ENCODE results near the gene ITIH4.
A peak's percentile ranks its signal among the peaks of the same experiment; 100 is the strongest.

Gene ITIH4

GRCh38 chr3:52841981-52842340 lies 11.5 kb upstream of the ITIH4 start:
- H2AK5ac ChIP-seq (ENCODE audit: low read length), result no peak overlapping the region
- no peak overlapping the region for H3K18ac ChIP-seq (ENCODE audit: low read length)
- H3K9me3 ChIP-seq (ENCODE audit: insufficient read depth, low read depth, low read length), result no peaks in the 10 kb centered on the region
- peak in 1 of 2 donors; percentile 23 for DNase-seq
- H3K27ac ChIP-seq (ENCODE audit: low read depth, low read length), result no peak overlapping the region
- no peaks in the 10 kb centered on the region for H3K27me3 ChIP-seq (ENCODE audit: insufficient read depth, low read length)
- peaks cover 2 to 8% of the 10 kb centered on the region in 2 experiments for H3K36me3 ChIP-seq (ENCODE audit: control insufficient read depth in 1 of 2, insufficient read depth in 2 of 2, low read length in 2 of 2)
- no peak overlapping the region for H3K9ac ChIP-seq (ENCODE audit: low read length)
- H3K14ac ChIP-seq (ENCODE audit: low read length), result no peak overlapping the region
- H3K4me2 ChIP-seq (ENCODE audit: low read length), result no peak overlapping the region
- no peak overlapping the region for H3K4me3 ChIP-seq (ENCODE audit: low read depth, low read length)
- no peak overlapping the region for H4K8ac ChIP-seq (ENCODE audit: low read depth, low read length)
- H4K91ac ChIP-seq (ENCODE audit: low read depth, low read length), result no peak overlapping the region
- no peak overlapping the region for H3K4ac ChIP-seq (ENCODE audit: low read depth, low read length)
- no peaks in the 10 kb centered on the region for H3K4me1 ChIP-seq (ENCODE audit: control insufficient read depth in 1 of 2, insufficient read depth in 2 of 2, low read length in 2 of 2)
- no peak overlapping the region for H2BK12ac ChIP-seq (ENCODE audit: low read length)
- no peak overlapping the region for H3K23ac ChIP-seq (ENCODE audit: low read length)
- WGBS (ENCODE audit: extremely low coverage, insufficient coverage, insufficient read length), result no CpG with 5 or more reads among the region's 12 CpGs
- H3K79me1 ChIP-seq (ENCODE audit: low read length), result no peaks in the 10 kb centered on the region
- no peak overlapping the region for H2AFZ ChIP-seq (ENCODE audit: insufficient read depth, low read length, poor library complexity)
- no peaks in the 10 kb centered on the region for H3K79me2 ChIP-seq (ENCODE audit: control insufficient read depth, insufficient read depth, low read length, poor library complexity)
- no peak overlapping the region for H4K12ac ChIP-seq (ENCODE audit: low read depth, low read length)
- H2BK120ac ChIP-seq (ENCODE audit: insufficient read depth, low read length, poor library complexity), result no peak overlapping the region
- no peak overlapping the region for H2BK5ac ChIP-seq (ENCODE audit: low read depth, low read length, poor library complexity)

- H3K4ac ChIP-seq (ENCODE audit: low read depth, low read length), result no peak overlapping the region
- H3K27ac ChIP-seq (ENCODE audit: low read depth, low read length), result no peak overlapping the region
- no peak overlapping the region for H3K9ac ChIP-seq (ENCODE audit: low read length)
- no peak overlapping the region for H3K14ac ChIP-seq (ENCODE audit: low read length)
- peak; percentile 35 to 60 for DNase-seq
- H3K27me3 ChIP-seq (ENCODE audit: insufficient read depth, low read length), result no peaks in the 10 kb centered on the region
- H3K18ac ChIP-seq (ENCODE audit: low read length), result no peak overlapping the region
- H2BK12ac ChIP-seq (ENCODE audit: low read length), result no peak overlapping the region
- no CpG with 5 or more reads among the region's 12 CpGs for whole genome bisulfite sequencing (ENCODE audit: extremely low coverage, insufficient coverage, insufficient read length)
- H3K9me3 ChIP-seq (ENCODE audit: insufficient read depth, low read depth, low read length), result no peaks in the 10 kb centered on the region
- H3K4me1 ChIP-seq (ENCODE audit: control insufficient read depth in 1 of 2, insufficient read depth in 2 of 2, low read length in 2 of 2), result no peaks in the 10 kb centered on the region
- H3K79me2 ChIP-seq (ENCODE audit: control insufficient read depth, insufficient read depth, low read length, poor library complexity), result no peaks in the 10 kb centered on the region
- no peak overlapping the region for H3K4me2 ChIP-seq (ENCODE audit: low read length)
- H2AFZ ChIP-seq (ENCODE audit: insufficient read depth, low read length, poor library complexity), result no peak overlapping the region
- H4K12ac ChIP-seq (ENCODE audit: low read depth, low read length), result no peak overlapping the region
- no peak overlapping the region for H4K8ac ChIP-seq (ENCODE audit: low read depth, low read length)
- peaks cover 2 to 8% of the 10 kb centered on the region in 2 experiments for H3K36me3 ChIP-seq (ENCODE audit: control insufficient read depth in 1 of 2, insufficient read depth in 2 of 2, low read length in 2 of 2)
- no peaks in the 10 kb centered on the region for H3K79me1 ChIP-seq (ENCODE audit: low read length)
- H3K23ac ChIP-seq (ENCODE audit: low read length), result no peak overlapping the region
- no peak overlapping the region for H2AK5ac ChIP-seq (ENCODE audit: low read length)
- H2BK5ac ChIP-seq (ENCODE audit: low read depth, low read length, poor library complexity), result no peak overlapping the region
- no peak overlapping the region for H2BK120ac ChIP-seq (ENCODE audit: insufficient read depth, low read length, poor library complexity)
- H3K4me3 ChIP-seq (ENCODE audit: low read depth, low read length), result no peak overlapping the region
- no peak overlapping the region for H4K91ac ChIP-seq (ENCODE audit: low read depth, low read length)
Observed at GRCh38 chr3:52841211-52841980, 10.9 kb upstream of the ITIH4 start.

- no peaks in the 10 kb centered on the region for H3K79me1 ChIP-seq (ENCODE audit: low read length)
- no peak overlapping the region for H3K4me3 ChIP-seq (ENCODE audit: low read depth, low read length)
- no peak overlapping the region for H2AFZ ChIP-seq (ENCODE audit: insufficient read depth, low read length, poor library complexity)
- no peak overlapping the region for H3K4ac ChIP-seq (ENCODE audit: low read depth, low read length)
- no peak overlapping the region for H2BK120ac ChIP-seq (ENCODE audit: insufficient read depth, low read length, poor library complexity)
- H3K23ac ChIP-seq (ENCODE audit: low read length), result no peak overlapping the region
- peak; percentile 45 to 64 for DNase-seq
- H2BK12ac ChIP-seq (ENCODE audit: low read length), result no peak overlapping the region
- H3K4me2 ChIP-seq (ENCODE audit: low read length), result no peak overlapping the region
- H3K27me3 ChIP-seq (ENCODE audit: insufficient read depth, low read length), result no peaks in the 10 kb centered on the region
- no peak overlapping the region for H2BK5ac ChIP-seq (ENCODE audit: low read depth, low read length, poor library complexity)
- no peak overlapping the region for H3K27ac ChIP-seq (ENCODE audit: low read depth, low read length)
- H3K9me3 ChIP-seq (ENCODE audit: insufficient read depth, low read depth, low read length), result no peaks in the 10 kb centered on the region
- H3K14ac ChIP-seq (ENCODE audit: low read length), result no peak overlapping the region
- no peak overlapping the region for H4K8ac ChIP-seq (ENCODE audit: low read depth, low read length)
- no peaks in the 10 kb centered on the region for H3K79me2 ChIP-seq (ENCODE audit: control insufficient read depth, insufficient read depth, low read length, poor library complexity)
- no peak overlapping the region for H3K9ac ChIP-seq (ENCODE audit: low read length)
- H3K18ac ChIP-seq (ENCODE audit: low read length), result no peak overlapping the region
- WGBS (ENCODE audit: extremely low coverage, insufficient coverage, insufficient read length), result no CpG with 5 or more reads among the region's 23 CpGs
- H2AK5ac ChIP-seq (ENCODE audit: low read length), result no peak overlapping the region
- no peaks in the 10 kb centered on the region for H3K4me1 ChIP-seq (ENCODE audit: control insufficient read depth in 1 of 2, insufficient read depth in 2 of 2, low read length in 2 of 2)
- H4K12ac ChIP-seq (ENCODE audit: low read depth, low read length), result no peak overlapping the region
- H3K36me3 ChIP-seq (ENCODE audit: control insufficient read depth in 1 of 2, insufficient read depth in 2 of 2, low read length in 2 of 2), result peaks cover 2 to 11% of the 10 kb centered on the region in 2 experiments
- no peak overlapping the region for H4K91ac ChIP-seq (ENCODE audit: low read depth, low read length)
Observed at GRCh38 chr3:52839892-52840545, 9.5 kb upstream of the ITIH4 start.

GRCh38 chr3:52839268-52839575 lies 8.8 kb upstream of the ITIH4 start:
- Histone ChIP-seq H3K4me3 (ENCODE audit: low read depth, low read length) (no peak overlapping the region), H3K4ac (ENCODE audit: low read depth, low read length) (no peak overlapping the region), H3K27me3 (ENCODE audit: insufficient read depth, low read length) (no peaks in the 10 kb centered on the region), H3K4me2 (ENCODE audit: low read length) (no peak overlapping the region), H2BK12ac (ENCODE audit: low read length) (no peak overlapping the region), H4K8ac (ENCODE audit: low read depth, low read length) (no peak overlapping the region), H2AK5ac (ENCODE audit: low read length) (no peak overlapping the region), H2BK5ac (ENCODE audit: low read depth, low read length, poor library complexity) (no peak overlapping the region), H3K4me1 (ENCODE audit: control insufficient read depth in 1 of 2, insufficient read depth in 2 of 2, low read length in 2 of 2) (no peaks in the 10 kb centered on the region), H4K91ac (ENCODE audit: low read depth, low read length) (no peak overlapping the region), H3K18ac (ENCODE audit: low read length) (no peak overlapping the region), H3K23ac (ENCODE audit: low read length) (no peak overlapping the region), H3K27ac (ENCODE audit: low read depth, low read length) (no peak overlapping the region), H2AFZ (ENCODE audit: insufficient read depth, low read length, poor library complexity) (no peak overlapping the region), H3K79me1 (ENCODE audit: low read length) (no peaks in the 10 kb centered on the region), H2BK120ac (ENCODE audit: insufficient read depth, low read length, poor library complexity) (no peak overlapping the region), H3K9ac (ENCODE audit: low read length) (no peak overlapping the region), H3K36me3 (ENCODE audit: control insufficient read depth in 1 of 2, insufficient read depth in 2 of 2, low read length in 2 of 2) (peaks cover 2 to 11% of the 10 kb centered on the region in 2 experiments), H4K12ac (ENCODE audit: low read depth, low read length) (no peak overlapping the region), H3K9me3 (ENCODE audit: insufficient read depth, low read depth, low read length) (no peaks in the 10 kb centered on the region), H3K79me2 (ENCODE audit: control insufficient read depth, insufficient read depth, low read length, poor library complexity) (no peaks in the 10 kb centered on the region), H3K14ac (ENCODE audit: low read length) (no peak overlapping the region)
- no CpG with 5 or more reads among the region's 2 CpGs for WGBS (ENCODE audit: extremely low coverage, insufficient coverage, insufficient read length)
- no peak for DNase-seq

Measured in trophoblast cell (in vitro differentiated cells and primary cell).